Activated B cell treated with CpG ODN at 0.5 μM for 24 hours (primary cell): Measurements from ENCODE around the gene SND1. TPM values are rescaled to one million over a fixed set of nuclear protein-coding genes. Genes with fewer than 3 reads are reported as not detected.

Source experiments
- ATAC-seq: fragments of 200-7000 bp; cut with Tn5 transposase; one replicate; pipeline ENCODE4 v1.10.0; 2021; ENCODE audit warnings: low read depth, mild to moderate bottlenecking, moderate library complexity
- CTCF ChIA-PET: fragments of 350-600 bp; sonication (Branson Sonifier 250); formaldehyde crosslinking; loops from one replicate; lab custom pipeline; 2021; ENCODE audit warnings: antibody characterized with exemption; lab: Charles Lee
- POLR2A ChIA-PET: fragments of 350-600 bp; sonication (Branson Sonifier 250); formaldehyde crosslinking; loops from one replicate; lab custom pipeline; 2021; ENCODE audit warnings: antibody characterized with exemption; lab: Charles Lee
- DNase-seq: peaks from one replicate; pipeline ENCODE4 v3.0.0; 2022
- H3K27ac Mint-ChIP-seq: one replicate; pipeline ENCODE4 v1.8.0; 2020; ENCODE audit warnings: mixed read lengths
- H3K27me3 Mint-ChIP-seq: one replicate; pipeline ENCODE4 v1.8.0; 2021; ENCODE audit warnings: mixed read lengths
- H3K36me3 Mint-ChIP-seq: one replicate; pipeline ENCODE4 v1.8.0; 2021; ENCODE audit warnings: low read depth, mixed read lengths
- H3K4me1 Mint-ChIP-seq: one replicate; pipeline ENCODE4 v1.8.0; 2021; ENCODE audit warnings: mixed read lengths
- H3K4me3 Mint-ChIP-seq: one replicate; pipeline ENCODE4 v1.8.0; 2020; ENCODE audit warnings: mild to moderate bottlenecking, mixed read lengths
- H3K9me3 Mint-ChIP-seq: one replicate; pipeline ENCODE4 v1.8.0; 2020; ENCODE audit warnings: mixed read lengths
- intact Hi-C: fragments of 100-400 bp; cut with micrococcal nuclease; formaldehyde crosslinking; loops from one replicate; pipeline ENCODE4 v1.15.1; 2024
- total RNA-seq: library from RNA; stranded (reverse); gene quantifications from 2 replicates; pipeline ENCODE4 v1.2.3, GENCODE V29; 2022
- TF ChIP-seq, protein P1 (sequence below): fragments of 200-600 bp; IDR thresholded peaks from one replicate; pipeline ENCODE4 v1.8.0; 2022; ENCODE audit warnings: antibody characterized with exemption, mild to moderate bottlenecking

SND1 gene
- total RNA-seq, 1 donor from 2014 or later = 215 TPM

DNA sequence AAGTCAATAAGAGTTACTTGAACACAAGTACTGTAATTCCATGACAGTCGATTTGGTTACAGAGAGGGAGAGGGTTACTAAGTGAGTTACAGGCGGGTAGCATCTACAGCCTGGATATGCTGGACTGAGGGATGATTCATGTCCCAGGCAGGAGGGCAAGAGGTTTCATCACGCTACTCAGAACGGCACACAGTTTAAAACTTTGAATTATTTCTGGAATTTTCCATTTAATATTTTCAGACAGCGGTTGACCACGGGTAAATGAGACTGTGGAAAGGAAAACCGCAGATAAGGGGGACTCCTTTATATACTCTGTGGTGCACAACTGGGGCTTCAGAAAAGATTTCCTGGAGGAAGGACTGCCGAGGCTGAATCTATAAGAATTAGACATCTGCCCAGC, 404.9 kb downstream of the SND1 start:
- Mint-ChIP-seq H3K4me3 (no peak overlapping the region), H3K9me3 (no peaks in the 10 kb centered on the region), H3K27me3 (no peaks in the 10 kb centered on the region), H3K36me3 (peaks cover 26% of the 10 kb centered on the region), H3K27ac (no peak overlapping the region), H3K4me1 (peaks cover 21% of the 10 kb centered on the region)
- POLR2A ChIA-PET = no interaction called here
- intact Hi-C loops = no loop called here
- CTCF ChIA-PET = no interaction called here
- ATAC-seq (no peak), DNase-seq (no peak)
- TF ChIP-seq, protein P1, sequence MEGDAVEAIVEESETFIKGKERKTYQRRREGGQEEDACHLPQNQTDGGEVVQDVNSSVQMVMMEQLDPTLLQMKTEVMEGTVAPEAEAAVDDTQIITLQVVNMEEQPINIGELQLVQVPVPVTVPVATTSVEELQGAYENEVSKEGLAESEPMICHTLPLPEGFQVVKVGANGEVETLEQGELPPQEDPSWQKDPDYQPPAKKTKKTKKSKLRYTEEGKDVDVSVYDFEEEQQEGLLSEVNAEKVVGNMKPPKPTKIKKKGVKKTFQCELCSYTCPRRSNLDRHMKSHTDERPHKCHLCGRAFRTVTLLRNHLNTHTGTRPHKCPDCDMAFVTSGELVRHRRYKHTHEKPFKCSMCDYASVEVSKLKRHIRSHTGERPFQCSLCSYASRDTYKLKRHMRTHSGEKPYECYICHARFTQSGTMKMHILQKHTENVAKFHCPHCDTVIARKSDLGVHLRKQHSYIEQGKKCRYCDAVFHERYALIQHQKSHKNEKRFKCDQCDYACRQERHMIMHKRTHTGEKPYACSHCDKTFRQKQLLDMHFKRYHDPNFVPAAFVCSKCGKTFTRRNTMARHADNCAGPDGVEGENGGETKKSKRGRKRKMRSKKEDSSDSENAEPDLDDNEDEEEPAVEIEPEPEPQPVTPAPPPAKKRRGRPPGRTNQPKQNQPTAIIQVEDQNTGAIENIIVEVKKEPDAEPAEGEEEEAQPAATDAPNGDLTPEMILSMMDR = no peak

GRCh38 chr7:128057909-128058308, 405.9 kb downstream of the SND1 start:
- no peaks in the 10 kb centered on the region for H3K27me3 Mint-ChIP-seq
- ATAC-seq = no peak
- peaks cover 25% of the 10 kb centered on the region for H3K36me3 Mint-ChIP-seq
- H3K4me3 Mint-ChIP-seq = no peak overlapping the region
- ChIA-PET CTCF (no interaction called here), POLR2A (no interaction called here)
- intact Hi-C loops = no loop called here
- H3K27ac Mint-ChIP-seq = no peak overlapping the region
- H3K4me1 Mint-ChIP-seq = peaks cover 13% of the 10 kb centered on the region
- TF ChIP-seq, protein P1 = no peak
- H3K9me3 Mint-ChIP-seq = no peaks in the 10 kb centered on the region
- no peak for DNase-seq

DNA sequence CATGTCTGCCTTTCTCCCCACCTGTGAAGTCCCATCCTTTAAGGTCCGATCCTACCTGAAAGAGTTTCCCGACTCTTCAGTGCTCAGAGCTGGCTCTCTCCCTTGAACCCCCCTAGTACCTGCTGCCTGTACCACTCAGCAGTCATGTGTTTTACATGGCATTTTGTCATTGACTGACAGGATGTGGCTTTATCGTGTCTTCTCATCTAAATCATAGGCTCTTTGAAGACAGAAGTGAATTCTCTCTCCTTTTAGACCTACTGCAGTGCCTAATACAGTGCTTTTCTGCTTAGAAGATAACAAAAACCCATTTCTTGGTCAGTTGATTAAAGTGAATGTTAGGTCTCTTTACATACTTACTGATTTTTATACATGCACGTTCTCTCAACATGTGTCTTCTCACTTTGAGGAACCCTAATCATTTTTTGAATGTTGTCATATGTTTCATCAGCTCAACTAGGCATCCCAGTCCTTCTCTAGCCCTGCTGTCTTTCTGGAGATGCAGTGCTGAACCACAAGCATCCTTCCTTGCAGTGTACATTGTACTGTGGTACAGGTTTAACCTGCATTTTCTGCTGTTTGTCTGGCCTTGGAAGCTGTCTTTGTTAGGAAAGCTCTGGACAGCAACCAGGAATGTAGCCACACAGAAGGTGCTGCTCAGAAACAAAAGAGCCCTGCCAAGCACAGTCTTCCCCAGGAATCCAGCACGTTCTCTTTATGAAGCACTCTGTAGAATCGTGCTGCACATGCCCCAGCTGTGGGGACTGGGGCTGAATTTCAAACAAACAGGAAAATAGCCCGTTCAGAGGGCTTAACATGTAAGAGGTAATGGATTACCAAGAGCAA, 407.4 kb downstream of the SND1 start:
- peaks cover 19% of the 10 kb centered on the region for H3K36me3 Mint-ChIP-seq
- ATAC-seq (no peak), DNase-seq (no peak)
- TF ChIP-seq, protein P1 = no peak
- H3K9me3 Mint-ChIP-seq = no peaks in the 10 kb centered on the region
- CTCF ChIA-PET = no interaction called here
- H3K4me3 Mint-ChIP-seq = no peak overlapping the region
- H3K27ac Mint-ChIP-seq = no peak overlapping the region
- intact Hi-C loops = no loop called here
- no peaks in the 10 kb centered on the region for H3K27me3 Mint-ChIP-seq
- H3K4me1 Mint-ChIP-seq = peaks cover 9% of the 10 kb centered on the region
- POLR2A ChIA-PET = no interaction called here

DNA sequence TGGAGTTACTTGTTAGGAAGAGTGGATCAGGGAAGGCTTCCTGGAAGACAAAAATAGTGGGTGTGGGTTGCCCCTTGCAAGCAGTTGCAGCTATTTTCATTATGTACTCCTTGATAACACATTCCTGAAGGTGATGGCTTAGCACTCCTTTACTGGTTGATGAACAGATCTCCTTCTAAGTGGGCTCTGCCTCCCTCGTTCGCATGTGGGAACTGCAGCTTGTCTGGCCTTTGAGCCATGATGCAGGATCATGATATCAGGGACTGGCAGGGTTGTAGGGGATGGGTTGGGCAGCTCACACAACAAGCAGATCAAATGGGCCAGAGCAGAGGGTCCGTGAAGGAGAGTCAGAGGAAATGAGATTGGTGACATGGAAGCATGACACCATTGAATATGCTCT, 408.0 kb downstream of the SND1 start:
- TF ChIP-seq, protein P1 = no peak
- H3K36me3 Mint-ChIP-seq = peaks cover 19% of the 10 kb centered on the region
- H3K27ac Mint-ChIP-seq = no peak overlapping the region
- ChIA-PET CTCF (no interaction called here), POLR2A (no interaction called here)
- no peak for ATAC-seq
- no peak for DNase-seq
- intact Hi-C loops = no loop called here
- no peaks in the 10 kb centered on the region for H3K9me3 Mint-ChIP-seq
- H3K4me3 Mint-ChIP-seq = no peak overlapping the region
- no peaks in the 10 kb centered on the region for H3K27me3 Mint-ChIP-seq
- H3K4me1 Mint-ChIP-seq = peaks cover 9% of the 10 kb centered on the region

DNA sequence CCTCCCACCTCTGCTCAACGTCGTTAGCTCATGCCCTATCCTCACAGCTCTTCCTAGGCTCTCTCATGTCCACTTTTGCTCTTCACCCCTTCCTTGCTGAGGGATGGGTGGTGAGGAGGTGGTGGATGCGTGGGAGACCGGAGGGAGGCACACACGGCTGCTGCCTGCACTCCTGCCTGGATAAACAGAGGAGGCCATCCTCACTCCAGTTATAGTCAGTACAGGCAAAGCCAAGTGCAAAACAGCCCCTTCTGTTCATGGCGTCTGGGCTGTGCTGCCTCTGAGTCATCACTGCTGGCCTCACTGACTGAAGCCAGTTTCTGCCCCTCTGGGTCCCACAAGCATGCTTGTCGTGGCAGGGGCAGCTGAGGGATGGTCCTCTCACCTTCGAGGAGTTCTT, 411.1 kb downstream of the SND1 start:
- intact Hi-C loops = no loop called here
- no peak for ATAC-seq
- TF ChIP-seq, protein P1 = no peak
- peaks cover 13% of the 10 kb centered on the region for H3K36me3 Mint-ChIP-seq
- no peak overlapping the region for H3K27ac Mint-ChIP-seq
- ChIA-PET CTCF (no interaction called here), POLR2A (no interaction called here)
- no peaks in the 10 kb centered on the region for H3K27me3 Mint-ChIP-seq
- H3K9me3 Mint-ChIP-seq = no peaks in the 10 kb centered on the region
- H3K4me3 Mint-ChIP-seq = no peak overlapping the region
- DNase-seq = no peak
- peaks cover 9% of the 10 kb centered on the region for H3K4me1 Mint-ChIP-seq
